NCI-H1694 (cell line): ENCODE data around the gene SPAG4.
A peak's percentile ranks its signal among the peaks of the same experiment; 100 is the strongest.

Source experiments
- DNase-seq: peaks from one replicate; lab custom pipeline; 2025; lab: John Stamatoyannopoulos, UW

SPAG4 gene

DNA sequence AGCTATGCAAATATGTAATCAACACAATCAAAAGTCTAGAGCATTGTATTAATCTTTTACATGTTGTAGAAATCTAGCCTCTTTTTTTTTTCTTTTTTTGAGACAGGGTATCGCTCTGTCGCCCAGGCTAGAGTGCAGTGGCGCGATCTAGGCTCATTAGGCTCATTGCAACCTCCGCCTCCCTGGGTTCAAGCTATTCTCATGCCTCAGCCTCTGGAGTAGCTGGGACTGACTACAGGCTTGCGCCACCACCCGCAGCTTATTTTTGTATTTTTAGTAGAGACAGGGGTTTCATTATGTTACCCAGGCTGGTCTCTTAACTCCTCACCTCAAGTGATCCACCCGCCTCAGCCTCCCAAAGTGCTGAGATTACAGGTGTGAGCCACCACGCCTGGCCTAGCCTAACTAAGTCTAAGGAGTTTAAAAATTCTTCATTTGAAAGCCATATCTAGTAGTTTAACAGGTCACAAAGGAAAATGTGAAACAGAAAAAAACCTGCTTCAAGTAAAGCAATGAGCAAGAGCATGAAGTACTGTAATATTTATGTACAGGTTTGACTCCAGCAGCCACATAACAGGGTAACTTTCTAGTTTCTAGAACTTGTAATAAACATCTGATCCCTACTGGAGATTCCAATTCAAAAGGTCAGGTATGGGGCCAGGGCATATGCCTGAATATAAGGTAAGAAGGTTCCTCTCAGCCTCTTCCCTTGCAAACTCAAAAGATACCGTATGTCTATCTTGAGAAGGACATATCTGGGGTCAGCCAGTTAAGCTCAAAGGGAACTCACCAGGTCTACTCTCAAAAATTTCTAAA lies 44.7 kb downstream of the SPAG4 start:
- DNase-seq = no peak

GRCh38 chr20:35661053-35661452 lies 45.4 kb downstream of the SPAG4 start:
- DNase-seq = no peak

DNA sequence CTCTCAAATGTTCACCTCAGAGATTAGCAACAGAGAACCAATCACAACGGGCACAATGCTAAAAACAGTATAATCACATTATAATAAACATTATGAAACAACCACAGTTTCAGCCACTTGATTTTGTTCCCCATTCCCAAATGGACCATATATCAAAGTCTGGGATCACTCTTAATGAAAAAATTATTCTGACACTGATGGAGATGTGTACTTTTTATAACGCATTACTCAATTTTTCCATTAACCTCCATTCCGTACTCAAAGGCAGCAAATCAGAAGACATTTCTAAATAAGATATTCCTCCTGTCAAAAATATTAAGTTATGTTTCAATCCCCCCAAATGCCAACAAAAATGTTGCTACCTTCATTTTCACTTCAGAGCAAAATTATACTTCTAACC lies 46.3 kb downstream of the SPAG4 start:
- DNase-seq = no peak

GRCh38 chr20:35662551-35662950 lies 46.9 kb downstream of the SPAG4 start:
- DNase-seq = no peak

DNA sequence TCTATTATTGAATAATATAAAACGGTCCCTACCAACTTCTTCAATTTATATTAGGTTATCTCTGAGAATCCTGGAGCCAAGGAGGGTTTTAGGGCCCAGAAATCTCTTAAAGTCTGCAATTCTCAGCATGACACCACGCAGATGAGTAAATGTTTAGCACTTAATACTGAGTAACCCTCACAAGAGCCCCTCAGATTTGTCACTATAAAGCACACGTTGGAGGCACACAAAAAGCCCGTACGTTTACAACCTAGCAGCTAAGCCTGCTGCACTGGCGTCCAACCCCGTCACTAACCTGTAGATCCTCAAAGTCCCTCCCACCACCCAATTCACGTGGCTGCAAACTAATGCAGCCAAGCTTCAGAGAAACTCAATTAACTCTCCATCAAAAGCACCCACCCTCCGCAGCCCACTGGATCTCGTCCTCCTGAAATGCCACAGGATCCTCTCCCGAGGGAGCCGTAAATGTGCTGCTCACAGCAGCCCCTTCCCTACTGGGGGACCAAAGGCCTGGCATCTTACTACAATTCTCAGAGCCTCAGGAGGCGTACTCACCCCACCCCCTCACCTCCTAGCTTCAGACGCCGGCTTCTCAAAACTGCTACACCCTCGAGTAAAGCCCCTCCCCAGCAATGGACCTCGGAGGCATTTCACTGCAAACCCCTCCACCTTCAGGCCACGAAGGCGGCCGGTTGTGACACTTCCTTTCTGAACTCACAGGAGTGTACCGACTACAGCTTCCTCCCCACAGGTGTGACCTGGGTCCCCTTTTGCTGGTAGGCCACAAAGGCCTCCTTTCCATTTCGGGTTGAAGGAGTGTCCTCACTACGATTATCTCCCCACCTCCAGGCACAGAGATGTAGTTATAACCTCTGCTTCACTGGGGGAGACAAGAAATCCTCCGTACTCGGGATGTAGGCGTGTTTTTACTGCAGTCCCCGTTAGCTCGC lies 48.2 kb downstream of the SPAG4 start:
- no peak for DNase-seq

- peak; percentile 68 for DNase-seq
Measured at GRCh38 chr20:35664466-35665206, 49.0 kb downstream of the SPAG4 start, which contains the start of the genes CPNE1 and RBM12. TSS of gene CPNE1 (minus strand) at chr20:35664900. CDS start at chr20:35632923, 31,977 bp downstream. TSS of gene RBM12 (minus strand) at chr20:35664900. CDS start at chr20:35655322, 9,578 bp downstream.

- no peak for DNase-seq
Measured at GRCh38 chr20:35665949-35666288, 50.3 kb downstream of the SPAG4 start.

- no peak for DNase-seq
Measured at GRCh38 chr20:35669221-35669620, 53.6 kb downstream of the SPAG4 start.

DNA sequence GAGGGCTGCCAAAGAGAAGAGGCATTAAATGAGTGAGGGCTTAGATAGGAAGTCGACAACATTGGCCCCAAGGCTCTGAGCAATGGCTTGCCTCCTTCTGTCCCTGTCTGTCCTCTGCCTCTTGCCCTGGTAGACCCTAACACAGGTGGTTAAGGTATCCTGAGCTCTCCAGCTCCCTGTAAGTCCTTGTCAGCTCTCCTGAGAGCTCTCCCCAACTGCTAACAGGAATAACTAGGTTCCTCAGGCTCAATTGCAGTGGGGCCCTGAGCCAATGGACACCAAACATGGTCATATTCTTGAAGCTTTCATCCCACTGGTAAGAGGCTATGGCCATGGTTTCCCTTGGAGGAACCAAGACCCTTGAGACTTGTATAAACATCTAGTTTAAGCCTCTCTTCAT lies 54.1 kb downstream of the SPAG4 start:
- DNase-seq = no peak
